ENCODE results near the gene TEX50. TPM values are rescaled to one million over a fixed set of nuclear protein-coding genes. Genes with fewer than 3 reads are reported as not detected.
"Not testable (repeated sequence)": the region's sequence is repeated elsewhere in the genome, so short reads cannot be mapped to it uniquely, and the experiment has no call there.

TEX50 gene
- polyA plus RNA-seq, 1 donor from 2014 or later = not detected

- H3K79me2 ChIP-seq (replicated peaks; ENCODE audit: insufficient read depth, low read length); H3K27ac ChIP-seq (ENCODE audit: low read length); H3K4me3 ChIP-seq (ENCODE audit: low read length); H3K27me3 ChIP-seq (ENCODE audit: insufficient read depth, low read depth, low read length); H4K20me1 ChIP-seq (ENCODE audit: insufficient read depth); H3K9me2 ChIP-seq (ENCODE audit: insufficient read depth, low read length); H3K36me3 ChIP-seq (ENCODE audit: insufficient read depth, low read length); H3F3A ChIP-seq (ENCODE audit: insufficient read depth, low read length, poor library complexity, severe bottlenecking); H2AFZ ChIP-seq (ENCODE audit: low read depth, low read length); H3K4me2 ChIP-seq (ENCODE audit: low read length); H3K9me3 ChIP-seq (ENCODE audit: low read length); H3K9ac ChIP-seq (ENCODE audit: low read length): not testable (repeated sequence)
Observed at GRCh38 chr1:173637236-173638042, 2.3 kb downstream of the TEX50 start.

GRCh38 chr1:173638043-173639021, 3.2 kb downstream of the TEX50 start:
- H3K4me2 ChIP-seq (ENCODE audit: low read length) = no peak overlapping the region

GRCh38 chr1:173639102-173639501, 4.0 kb downstream of the TEX50 start:
- no peaks in the 10 kb centered on the region for H4K20me1 ChIP-seq (ENCODE audit: insufficient read depth)
- H3K36me3 ChIP-seq (ENCODE audit: insufficient read depth, low read length) = no peaks in the 10 kb centered on the region
- H3K9me3 ChIP-seq (ENCODE audit: low read length) = no peaks in the 10 kb centered on the region
- H3F3A ChIP-seq (ENCODE audit: insufficient read depth, low read length, poor library complexity, severe bottlenecking) = no peaks in the 10 kb centered on the region
- no peak overlapping the region for H3K9ac ChIP-seq (ENCODE audit: low read length)
- no peak overlapping the region for H3K4me2 ChIP-seq (ENCODE audit: low read length)
- no peak overlapping the region for H3K4me3 ChIP-seq (ENCODE audit: low read length)
- no peaks in the 10 kb centered on the region for H3K9me2 ChIP-seq (ENCODE audit: insufficient read depth, low read length)
- no peaks in the 10 kb centered on the region for H3K27me3 ChIP-seq (ENCODE audit: insufficient read depth, low read depth, low read length)
- no peak overlapping the region for H3K27ac ChIP-seq (ENCODE audit: low read length)
- H2AFZ ChIP-seq (ENCODE audit: low read depth, low read length) = no peak overlapping the region
- no peak for TF ChIP-seq TAF1 (IDR thresholded peaks at IDR 0.05; ENCODE audit: low read depth)
- no peak for TF ChIP-seq MXI1 (conservative IDR thresholded peaks at IDR 0.05; ENCODE audit: poor library complexity, severe bottlenecking)
- no peak for TF ChIP-seq POLR2AphosphoS5 (IDR thresholded peaks at IDR 0.05)
- no peak for TF ChIP-seq EP300 (conservative IDR thresholded peaks at IDR 0.05; ENCODE audit: poor library complexity, severe bottlenecking)
- TF ChIP-seq CTCF (IDR thresholded peaks at IDR 0.05; ENCODE audit: poor library complexity, severe bottlenecking) = no peak
- peaks cover 8% of the 10 kb centered on the region for H3K79me2 ChIP-seq (replicated peaks; ENCODE audit: insufficient read depth, low read length)

More at GRCh38 chr1:173638043-173639021, 3.2 kb downstream of the TEX50 start:
- H3K36me3 ChIP-seq (ENCODE audit: insufficient read depth, low read length) = no peaks in the 10 kb centered on the region
- no peaks in the 10 kb centered on the region for H3F3A ChIP-seq (ENCODE audit: insufficient read depth, low read length, poor library complexity, severe bottlenecking)
- H3K27ac ChIP-seq (ENCODE audit: low read length) = no peak overlapping the region
- H3K27me3 ChIP-seq (ENCODE audit: insufficient read depth, low read depth, low read length) = no peaks in the 10 kb centered on the region
- no peak overlapping the region for H3K4me3 ChIP-seq (ENCODE audit: low read length)
- peaks cover 8% of the 10 kb centered on the region for H3K79me2 ChIP-seq (replicated peaks; ENCODE audit: insufficient read depth, low read length)
- no peak overlapping the region for H2AFZ ChIP-seq (ENCODE audit: low read depth, low read length)
- TF ChIP-seq POLR2AphosphoS5 (IDR thresholded peaks at IDR 0.05) = no peak
- H3K9me3 ChIP-seq (ENCODE audit: low read length) = no peaks in the 10 kb centered on the region
- H3K9ac ChIP-seq (ENCODE audit: low read length) = no peak overlapping the region
- no peaks in the 10 kb centered on the region for H3K9me2 ChIP-seq (ENCODE audit: insufficient read depth, low read length)
- H4K20me1 ChIP-seq (ENCODE audit: insufficient read depth) = no peaks in the 10 kb centered on the region

GRCh38 chr1:173642450-173643139, 7.5 kb downstream of the TEX50 start:
- H3F3A ChIP-seq (ENCODE audit: insufficient read depth, low read length, poor library complexity, severe bottlenecking); H3K4me3 ChIP-seq (ENCODE audit: low read length); H3K4me2 ChIP-seq (ENCODE audit: low read length); H2AFZ ChIP-seq (ENCODE audit: low read depth, low read length); H3K36me3 ChIP-seq (ENCODE audit: insufficient read depth, low read length); H3K9me3 ChIP-seq (ENCODE audit: low read length); H3K9ac ChIP-seq (ENCODE audit: low read length); H3K9me2 ChIP-seq (ENCODE audit: insufficient read depth, low read length); H4K20me1 ChIP-seq (ENCODE audit: insufficient read depth); H3K27me3 ChIP-seq (ENCODE audit: insufficient read depth, low read depth, low read length); H3K27ac ChIP-seq (ENCODE audit: low read length): not testable (repeated sequence)
- peaks cover 14% of the 10 kb centered on the region for H3K79me2 ChIP-seq (replicated peaks; ENCODE audit: insufficient read depth, low read length)
